LHCN-M2 (cell line): Measurements from ENCODE around the gene ESR2. TPM values are rescaled to one million over a fixed set of nuclear protein-coding genes. Genes with fewer than 3 reads are reported as not detected.
A peak's percentile ranks its signal among the peaks of the same experiment; 100 is the strongest.
"Not testable (repeated sequence)": the region's sequence is repeated elsewhere in the genome, so short reads cannot be mapped to it uniquely, and the experiment has no call there.

Experiments used
- DNase-seq: peaks from one replicate; pipeline ENCODE4 v3.0.0-alpha.2; 2012; ENCODE audit warnings: low read depth
- total RNA-seq: library from RNA; depleted of rRNA; stranded (reverse); fragments of >200 nt; gene quantifications from 2 replicates; pipeline ENCODE4 v1.2.3, GENCODE V29; 2014

ESR2 gene
- total RNA-seq, 1 experiment from 2014 or later: 0.57 TPM

DNA sequence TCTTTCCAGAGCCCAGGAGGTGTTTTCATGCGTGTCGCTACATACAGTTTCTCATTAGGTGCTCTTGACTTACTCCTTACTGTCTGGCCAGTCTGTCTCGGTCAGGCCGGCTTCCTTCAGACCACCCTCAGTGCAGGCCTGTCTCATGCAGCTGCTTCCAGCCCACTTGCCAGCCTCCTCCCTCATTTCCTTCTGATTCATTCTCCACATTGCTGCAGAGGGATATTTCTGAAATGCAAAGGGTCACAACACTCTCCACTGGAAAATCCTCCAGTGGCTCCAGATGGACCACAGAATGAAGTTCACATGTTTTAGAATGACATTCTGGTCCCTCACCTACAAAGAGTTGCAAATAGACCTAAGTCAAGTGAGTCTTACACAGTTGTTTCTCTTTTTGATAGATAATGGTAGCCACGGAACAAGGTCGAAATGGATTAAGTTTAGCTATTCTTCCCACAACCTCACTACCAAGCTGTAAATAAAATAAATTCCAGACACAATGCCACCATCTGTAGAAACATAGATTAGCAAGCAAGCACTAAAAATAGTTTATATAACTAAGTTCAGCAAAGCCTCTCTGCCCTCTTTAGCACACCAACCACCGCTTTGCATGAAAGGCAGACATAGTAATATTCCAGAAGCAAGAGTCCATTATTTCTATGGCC, 146.9 kb downstream of the ESR2 start:
- peak; percentile 25 for DNase-seq

DNA sequence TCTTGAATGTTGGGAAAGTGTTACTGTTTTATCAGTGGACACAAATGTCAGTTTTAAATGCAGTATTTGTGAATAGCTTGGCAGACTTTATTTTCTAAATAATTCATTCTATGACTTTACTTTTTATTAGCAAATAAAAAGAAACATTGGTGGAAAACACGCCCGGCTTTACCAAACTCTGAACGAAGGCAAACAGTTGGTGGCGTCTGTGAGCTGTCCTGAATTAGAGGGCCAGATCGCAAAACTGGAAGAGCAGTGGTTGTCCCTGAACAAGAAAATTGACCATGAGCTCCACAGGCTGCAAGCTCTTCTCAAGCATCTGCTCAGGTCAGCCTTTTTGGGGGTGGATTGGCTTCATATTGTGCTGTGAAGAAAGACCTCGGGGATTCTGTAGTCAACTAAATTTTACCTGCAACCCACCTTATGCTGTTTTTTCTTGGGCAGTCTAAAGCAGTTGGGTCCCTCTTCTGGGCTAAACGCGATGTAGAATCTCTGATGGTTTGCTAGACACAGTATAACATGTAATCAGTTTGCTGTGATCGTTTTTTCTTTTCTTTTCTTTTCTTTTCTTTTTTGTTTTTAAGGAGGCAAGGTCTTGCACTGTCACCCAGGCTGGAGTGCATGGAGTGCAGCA, 156.4 kb downstream of the ESR2 start:
- no peak for DNase-seq

DNA sequence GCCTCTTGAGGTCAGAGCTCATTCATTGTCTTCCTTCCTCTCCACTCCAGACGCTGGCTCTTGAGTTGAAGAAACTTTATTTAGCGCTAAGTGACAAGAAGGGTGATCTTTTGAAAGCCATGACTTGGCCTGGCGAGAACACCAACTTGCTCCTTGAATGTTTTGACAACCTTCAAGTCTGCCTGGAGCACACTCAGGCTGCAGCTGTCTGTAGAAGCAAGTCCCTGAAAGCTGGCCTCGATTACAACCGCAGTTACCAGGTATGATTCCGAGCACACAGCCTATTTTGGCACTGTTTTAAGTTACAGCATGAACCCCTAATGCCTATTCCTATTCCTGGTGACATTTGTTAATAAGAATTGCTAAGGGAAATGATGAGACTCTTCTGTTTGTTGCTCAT, 167.6 kb downstream of the ESR2 start:
- DNase-seq: no peak

DNA sequence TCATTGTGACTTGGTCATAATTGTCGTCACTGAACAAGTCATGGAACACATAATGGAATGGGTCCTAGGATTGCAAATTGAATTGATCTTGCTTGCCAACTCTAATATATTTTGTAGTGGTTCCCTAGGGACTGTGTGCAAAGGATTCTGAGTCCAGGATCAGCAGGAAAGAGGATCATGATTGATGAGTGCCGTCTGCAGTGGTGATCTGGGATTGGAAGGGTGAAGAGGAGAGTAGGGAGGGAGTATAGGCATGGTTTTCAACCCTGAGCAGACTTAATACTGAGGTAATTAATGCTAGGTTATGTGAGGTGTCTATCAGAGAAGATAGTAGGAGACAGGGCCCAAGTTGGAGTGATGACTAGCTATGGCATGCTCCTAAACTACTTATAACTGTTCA, 168.9 kb downstream of the ESR2 start:
- no peak for DNase-seq

DNA sequence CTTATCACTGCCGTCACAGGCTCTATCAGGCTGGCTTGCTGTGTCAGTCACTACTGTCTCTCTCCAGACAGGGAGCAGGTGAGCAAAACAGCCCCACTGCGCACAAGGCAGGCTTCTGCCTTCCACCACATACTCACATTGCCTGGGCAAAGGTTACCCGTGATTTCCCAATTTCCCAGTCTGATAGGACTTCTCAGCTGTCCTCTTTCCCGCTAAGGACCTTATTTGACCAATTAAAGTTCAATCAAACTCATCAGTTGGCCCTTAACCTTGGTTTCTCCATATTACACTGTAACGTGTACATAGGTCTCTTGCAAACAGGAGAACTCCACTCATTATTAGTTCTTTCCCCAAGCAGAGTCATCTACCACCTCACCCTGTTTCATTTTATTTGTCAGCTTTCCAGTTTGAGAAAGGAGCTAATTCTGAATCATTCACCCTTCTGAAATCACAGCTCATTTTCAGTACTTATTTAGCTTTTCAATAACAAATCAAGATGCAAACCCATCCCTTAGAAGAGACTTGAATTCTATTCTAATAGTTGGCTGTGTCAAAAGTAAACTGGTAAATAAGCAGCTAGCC, 170.8 kb downstream of the ESR2 start:
- DNase-seq: no peak

DNA sequence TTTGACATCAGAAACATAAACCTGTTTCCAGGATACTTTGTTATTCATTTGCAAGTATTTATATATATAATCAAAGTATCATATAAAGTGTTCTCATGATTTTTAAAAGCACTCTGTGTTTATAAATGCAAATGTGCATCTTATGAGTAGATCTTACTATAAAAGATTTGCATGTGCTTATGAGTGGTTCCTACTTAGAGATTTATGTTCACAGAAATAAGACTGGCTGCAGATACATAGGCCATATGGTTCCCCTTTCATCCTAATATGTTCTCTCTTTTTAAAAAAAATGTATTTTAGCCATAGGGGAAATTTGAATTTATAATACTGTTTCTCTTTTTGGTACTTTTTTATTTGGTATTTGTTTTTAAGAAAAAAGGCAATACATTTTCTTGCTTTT, 174.2 kb downstream of the ESR2 start:
- no peak for DNase-seq

DNA sequence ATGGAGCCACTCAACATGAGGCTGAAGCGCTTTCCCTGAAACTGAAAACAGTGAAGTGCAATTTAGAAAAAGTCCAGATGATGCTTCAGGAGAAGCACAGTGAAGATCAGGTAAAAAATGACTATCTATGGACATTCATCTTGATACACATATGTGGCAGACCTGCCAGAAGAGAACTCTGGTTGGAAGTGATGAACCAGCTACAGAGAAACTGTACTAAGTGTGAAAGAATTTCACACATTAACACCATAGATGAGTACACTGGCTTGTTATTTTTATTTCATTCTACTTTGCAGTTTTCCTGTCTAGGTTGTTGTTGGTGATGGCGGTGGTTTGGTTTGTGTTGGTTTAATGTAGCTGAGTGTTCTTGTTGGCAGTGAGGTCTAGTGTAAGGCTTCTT, 174.7 kb downstream of the ESR2 start:
- peak; percentile 38 for DNase-seq

DNA sequence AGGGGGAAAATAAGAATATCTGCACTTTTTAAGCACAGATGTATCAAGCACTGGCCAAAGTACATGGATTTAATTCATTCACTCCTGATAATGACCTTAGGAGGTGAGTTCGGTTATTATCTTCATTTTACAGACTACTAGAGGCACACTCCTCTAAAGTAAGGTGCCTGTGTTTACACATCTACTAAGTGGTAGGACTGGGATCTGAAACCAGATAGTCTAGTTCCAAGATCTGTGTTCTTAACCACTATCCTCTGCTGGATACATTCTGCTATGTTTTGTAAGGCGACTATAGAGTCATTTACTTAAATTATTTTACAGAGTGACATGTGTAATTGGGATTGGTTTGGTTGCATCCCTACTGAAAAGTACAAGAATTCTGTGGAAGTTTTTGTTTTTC, 175.3 kb downstream of the ESR2 start:
- no peak for DNase-seq

DNA sequence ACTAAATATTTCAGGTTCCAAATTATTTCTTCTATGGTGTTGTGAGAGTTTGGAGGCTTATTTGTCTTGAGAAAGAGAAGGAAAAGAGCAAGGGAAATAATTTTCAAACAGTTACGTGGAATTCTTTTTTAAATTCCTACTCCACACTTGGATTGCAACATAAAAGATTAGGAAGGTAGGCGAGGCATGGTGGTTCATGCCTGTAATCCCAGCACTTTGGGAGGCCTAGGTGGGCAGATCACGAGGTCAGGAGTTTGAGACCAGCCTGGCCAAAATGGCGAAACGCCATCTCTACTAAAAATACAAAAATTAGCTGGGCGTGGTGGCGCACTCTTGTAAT, 175.8 kb downstream of the ESR2 start:
- not testable (repeated sequence) for DNase-seq

DNA sequence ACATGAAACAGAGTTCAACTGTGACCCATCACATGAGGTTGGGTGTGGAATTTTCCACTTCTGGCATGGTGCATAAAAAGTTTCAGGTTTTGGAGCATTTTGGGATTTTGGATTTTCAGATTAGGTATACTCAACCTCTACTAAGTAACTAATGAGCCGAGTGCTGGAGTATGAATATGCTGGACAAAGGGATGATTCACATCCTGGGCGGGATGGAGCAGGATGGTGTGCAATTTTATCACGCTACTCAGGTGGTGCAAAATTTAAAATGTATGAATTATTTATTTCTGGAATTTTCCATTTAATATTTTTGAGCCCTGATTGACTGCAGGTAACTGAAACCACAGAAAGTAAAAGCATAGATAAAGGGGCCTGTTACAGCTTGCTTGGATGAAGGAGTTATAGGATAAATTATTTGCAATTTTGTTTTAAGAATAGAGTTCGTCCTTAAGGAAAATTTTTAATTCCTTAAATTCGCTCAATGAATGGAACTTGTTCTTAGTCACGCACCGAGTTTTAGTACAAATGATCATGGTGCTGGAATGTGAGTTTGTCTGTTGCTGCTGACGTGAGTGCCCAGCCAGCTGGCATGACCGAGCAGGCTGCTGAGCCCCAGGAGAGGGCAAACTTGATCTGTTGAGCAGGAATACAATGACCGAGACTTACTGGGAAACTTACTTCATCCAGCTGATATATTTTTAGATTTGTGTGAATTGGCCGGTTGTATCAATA, 176.3 kb downstream of the ESR2 start:
- DNase-seq: peak; percentile 94

DNA sequence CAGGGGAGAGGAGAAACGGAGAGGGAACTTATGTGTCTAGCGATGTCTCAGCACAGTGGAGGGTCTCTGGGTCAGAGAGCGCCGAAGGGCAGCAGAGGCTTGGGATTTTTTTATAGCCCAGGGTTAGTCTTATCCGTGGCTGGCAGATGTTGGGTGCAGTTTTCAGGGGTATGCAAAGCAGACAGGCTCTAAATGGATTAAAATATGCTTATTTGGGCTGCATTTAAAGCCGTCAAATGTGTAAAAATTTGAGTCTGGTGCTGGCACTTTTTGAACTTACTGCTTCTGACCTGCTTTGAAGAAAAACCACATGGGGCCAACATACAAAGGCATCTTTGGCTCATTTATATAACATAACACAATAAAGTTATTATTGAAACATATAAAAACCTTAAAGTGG, 178.8 kb downstream of the ESR2 start:
- DNase-seq: no peak

DNA sequence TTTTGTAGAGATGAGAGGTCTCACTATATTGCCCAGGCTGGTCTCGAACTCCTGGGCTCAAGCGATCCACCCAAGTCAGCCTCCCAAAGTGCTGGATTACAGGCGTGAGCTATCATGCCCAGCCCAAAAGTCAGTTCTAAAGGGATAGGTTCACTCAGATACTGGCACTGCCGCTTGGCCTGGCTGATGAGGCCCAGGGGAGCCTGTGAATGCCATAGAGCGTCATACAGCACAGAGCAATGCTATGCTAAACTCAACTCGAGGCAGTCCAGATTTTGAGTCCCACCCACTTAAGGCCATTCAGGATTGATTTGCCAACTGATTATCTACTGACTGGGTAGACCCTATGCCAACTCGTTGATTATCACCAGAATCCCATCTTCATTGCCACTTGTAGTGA, 179.4 kb downstream of the ESR2 start:
- no peak for DNase-seq

DNA sequence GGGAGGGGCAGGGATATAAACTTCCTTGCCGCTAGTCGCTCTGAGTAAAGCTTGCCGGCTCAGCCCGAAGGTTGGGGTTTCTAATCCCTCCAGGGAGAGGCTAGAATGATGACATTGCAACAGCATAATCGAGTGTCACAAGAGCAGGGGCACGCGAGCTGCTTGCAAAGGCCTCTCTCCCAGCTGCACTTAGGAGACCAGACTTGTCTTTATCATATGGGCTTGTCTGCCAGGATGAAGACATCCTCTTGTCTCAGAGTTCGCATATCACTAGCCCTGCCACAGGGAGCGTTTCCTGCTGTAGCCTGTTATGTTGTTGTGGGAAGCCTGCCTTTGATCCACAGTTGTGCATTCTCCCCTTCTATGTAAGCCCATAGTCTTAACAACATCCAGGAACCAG, 180.0 kb downstream of the ESR2 start:
- DNase-seq: peak; percentile 51

DNA sequence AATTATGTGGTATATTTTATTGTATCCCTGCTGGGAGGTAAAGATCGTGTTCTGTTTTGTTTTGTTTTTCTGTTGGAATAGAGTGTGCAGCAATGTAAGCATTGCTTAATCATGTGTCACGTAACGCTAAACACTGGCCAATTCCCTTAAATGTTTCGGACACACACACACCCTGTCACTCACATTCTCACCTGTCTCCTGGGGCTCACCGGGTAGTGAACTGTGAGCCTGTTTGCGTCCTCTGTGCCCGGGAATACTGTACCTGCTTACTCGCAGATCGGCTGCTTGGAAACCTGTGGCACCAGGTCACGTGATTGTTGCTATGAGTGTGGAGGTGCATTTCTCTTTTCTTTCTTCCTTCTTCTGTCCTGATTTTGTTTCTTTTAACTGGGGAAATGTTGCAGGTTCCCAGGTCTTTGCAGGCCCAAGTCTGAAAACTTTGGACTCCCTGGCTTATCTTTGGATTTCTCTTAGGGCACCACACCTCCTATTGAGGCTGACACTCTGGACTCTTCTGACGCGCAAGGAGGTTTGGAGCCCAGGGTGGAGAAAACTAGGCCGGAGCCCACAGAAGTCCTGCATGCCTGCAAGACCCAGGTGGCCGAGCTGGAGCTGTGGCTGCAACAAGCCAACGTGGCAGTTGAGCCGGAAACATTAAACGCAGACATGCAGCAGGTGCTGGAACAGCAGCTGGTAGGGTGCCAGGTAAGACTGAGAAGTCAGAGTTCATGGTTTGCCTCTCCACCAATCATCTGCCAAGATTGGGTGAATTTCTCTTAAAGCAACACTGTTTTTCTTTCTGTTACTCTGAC, 181.1 kb downstream of the ESR2 start:
- DNase-seq: peak; percentile 47

DNA sequence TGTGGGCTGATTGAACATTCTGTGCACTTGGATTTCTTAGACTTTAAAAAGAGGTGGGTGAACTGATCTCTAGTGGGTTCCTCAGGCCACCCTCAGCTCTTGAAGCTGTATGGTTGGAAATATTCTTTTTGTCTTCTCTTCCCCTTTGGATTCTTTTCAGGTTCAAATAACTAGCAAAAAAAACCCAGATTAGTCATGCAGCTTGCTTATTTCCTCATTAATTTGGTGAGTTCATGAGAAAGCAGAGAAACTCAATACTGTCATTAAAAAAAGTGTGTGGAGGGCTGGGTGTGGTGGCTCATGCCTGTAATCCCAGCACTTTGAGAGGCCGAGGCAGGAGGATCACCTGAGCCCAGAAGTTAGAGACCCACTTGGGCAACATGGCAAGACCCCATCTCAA, 183.4 kb downstream of the ESR2 start:
- DNase-seq: peak; percentile 41

DNA sequence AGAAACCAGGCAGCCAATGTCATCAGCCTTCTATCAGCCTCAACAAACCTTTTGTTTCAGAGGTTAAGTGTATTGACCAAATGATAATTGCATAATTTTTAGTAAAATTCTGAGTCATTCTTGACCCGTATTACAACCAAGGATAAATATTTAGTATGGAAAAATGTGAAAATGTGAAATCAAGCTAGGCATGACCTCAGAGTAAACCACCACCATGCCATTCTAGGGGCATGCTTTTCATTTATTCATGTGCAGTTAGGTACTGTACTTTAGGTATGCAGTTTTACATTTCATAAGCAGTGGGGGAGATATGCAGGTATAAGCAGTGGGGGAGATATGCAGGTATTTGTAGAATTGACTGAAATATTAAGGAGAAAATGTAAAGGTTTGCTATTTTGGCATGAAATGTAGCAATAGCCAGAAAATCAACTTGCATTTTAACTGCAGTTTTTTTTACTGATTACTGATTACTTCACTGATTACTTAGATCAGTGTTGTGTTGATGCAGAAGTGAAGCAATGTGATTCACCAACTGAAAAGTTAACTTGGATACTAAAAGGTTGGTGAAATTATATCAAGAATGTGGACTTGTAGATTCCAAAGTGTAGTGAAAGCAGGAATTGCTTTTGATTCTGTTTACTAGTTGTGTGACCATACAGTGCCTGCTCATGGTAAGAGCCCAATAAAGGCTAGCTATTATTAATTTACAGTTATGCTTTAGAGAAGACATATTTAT, 184.2 kb downstream of the ESR2 start:
- DNase-seq: peak; percentile 32

DNA sequence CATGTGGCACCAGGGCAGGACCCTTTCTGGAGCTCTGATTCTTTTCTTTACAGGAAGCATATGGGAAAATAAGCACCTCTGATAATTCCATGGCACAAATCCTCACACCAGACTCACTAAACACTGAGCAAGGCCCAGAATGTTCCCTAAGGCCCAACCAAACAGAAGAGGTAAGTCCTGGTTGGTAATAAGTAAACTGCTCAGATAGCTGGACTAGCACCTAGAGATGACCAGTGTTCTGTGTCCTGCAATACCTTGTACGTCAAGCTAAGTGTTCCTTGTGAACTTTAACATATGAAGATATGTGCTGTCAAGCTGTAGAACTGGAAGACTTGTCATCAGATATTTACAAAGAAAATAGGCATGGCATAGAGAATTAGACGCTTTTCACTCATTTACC, 186.7 kb downstream of the ESR2 start:
- no peak for DNase-seq

DNA sequence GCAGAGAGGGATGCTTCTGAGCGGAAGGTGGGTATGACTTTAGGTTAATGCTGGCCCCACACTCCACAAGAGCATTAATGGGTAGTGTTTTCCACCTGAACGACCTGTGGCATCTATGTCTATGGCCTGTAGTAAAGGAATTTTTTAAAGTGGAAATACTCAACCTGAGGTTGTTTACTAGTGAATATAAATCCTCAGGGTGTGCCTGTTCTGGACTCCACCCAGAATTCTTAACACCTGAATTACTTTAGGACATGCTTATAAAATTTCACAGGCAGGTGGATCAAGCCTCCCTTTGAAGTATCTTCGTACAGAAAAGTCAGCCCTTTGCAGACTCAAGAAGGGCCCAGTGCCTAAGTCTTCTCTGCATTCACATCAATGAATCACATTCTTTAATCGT, 196.1 kb downstream of the ESR2 start:
- DNase-seq: no peak

DNA sequence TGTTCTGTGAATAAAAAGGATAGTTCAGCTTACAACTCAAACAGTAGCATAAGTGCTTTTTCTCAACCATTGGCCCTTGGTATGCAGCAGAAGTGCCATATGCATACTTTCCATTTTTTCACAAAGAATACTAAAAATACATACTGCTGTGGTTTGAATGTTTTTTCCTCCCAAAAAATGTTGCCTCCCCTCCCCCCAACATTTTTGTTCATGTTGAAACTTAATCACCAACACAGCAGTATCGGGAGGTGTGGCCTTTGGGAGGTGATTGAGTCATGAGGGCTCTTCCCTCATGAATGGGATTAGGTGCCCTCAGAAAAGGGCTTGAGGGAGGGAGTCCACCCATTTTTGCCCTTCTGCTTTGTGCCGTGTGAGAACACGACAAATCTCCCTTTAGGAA, 198.6 kb downstream of the ESR2 start:
- peak; percentile 51 for DNase-seq

DNA sequence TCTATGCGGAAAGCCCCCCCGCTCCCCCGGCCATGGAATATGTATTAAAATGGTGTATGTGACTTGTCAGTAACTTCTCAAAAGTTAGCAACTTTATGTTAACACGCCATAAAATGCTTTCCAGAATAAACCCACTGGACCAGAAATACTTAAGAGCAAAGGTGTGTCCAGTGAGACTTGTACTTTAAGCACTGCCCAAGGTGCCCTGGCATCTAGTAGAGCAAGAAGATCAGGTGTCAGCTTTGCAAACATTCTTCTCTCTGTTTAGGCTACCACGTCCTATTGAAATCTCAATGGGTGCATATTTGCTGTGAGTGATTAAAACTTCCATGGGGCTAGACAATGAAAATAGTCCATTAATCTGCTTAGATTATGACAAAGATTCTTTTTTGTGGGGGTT, 201.2 kb downstream of the ESR2 start:
- DNase-seq: no peak

DNA sequence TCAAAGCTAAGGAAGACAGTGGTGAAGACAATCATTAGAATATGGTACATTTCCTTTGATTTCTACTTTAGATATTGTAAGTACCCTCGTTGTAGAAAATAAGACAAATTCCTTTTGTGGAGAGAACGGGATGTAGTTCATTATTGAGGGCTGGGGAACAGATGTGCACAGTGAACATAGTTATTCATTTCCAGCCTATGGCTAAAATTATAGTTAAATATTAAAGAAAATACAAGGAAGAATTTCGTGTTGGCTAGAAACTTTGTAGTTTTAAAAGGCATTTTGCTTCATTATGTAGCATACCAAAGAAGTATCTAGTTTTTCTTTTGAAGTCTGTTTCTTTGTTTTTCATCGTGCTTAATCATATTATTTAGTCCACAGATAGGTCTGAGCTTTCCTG, 201.8 kb downstream of the ESR2 start:
- DNase-seq: no peak
